Vagina (tissue), 2 donors: ENCODE results near the gene ZNF175.

Source experiments
- CTCF ChIP-seq, 3 experiments: fragments of 450-650 bp in 2 of 3; fragments of 200-600 bp in 1 of 3; sonication (generic) in 1 of 3; IDR thresholded peaks; one replicate each; pipeline ENCODE4 v1.5.1; 2017 to 2019; ENCODE audit warnings: antibody characterized with exemption in 3 of 3, mild to moderate bottlenecking in 2 of 3, moderate library complexity in 2 of 3
- POLR2A ChIP-seq, 2 donors: fragments of 450-650 bp; IDR thresholded peaks; one replicate each; pipeline ENCODE4 v1.6.1; 2017; ENCODE audit warnings: antibody characterized with exemption in 2 of 2, mild to moderate bottlenecking in 2 of 2, moderate library complexity in 2 of 2
- POLR2AphosphoS5 ChIP-seq, 2 donors: sonication (generic); formaldehyde crosslinking; IDR thresholded peaks; one replicate each; pipeline ENCODE4 v1.9.0; 2017; ENCODE audit warnings: antibody characterized with exemption in 2 of 2, mild to moderate bottlenecking in 2 of 2, low read depth in 1 of 2; ENCODE audit not compliant: insufficient read depth in 1 of 2

- TF ChIP-seq CTCF (IDR thresholded peaks at IDR 0.05) (no peak), POLR2A (IDR thresholded peaks at IDR 0.05) (no peak), POLR2AphosphoS5 (IDR thresholded peaks at IDR 0.05; ENCODE audit: insufficient read depth in 1 of 2, low read depth in 1 of 2) (no peak)
Measured at GRCh38 chr19:51572908-51573307, 1.8 kb downstream of the ZNF175 start.
